HG03159 (cell line): ENCODE data around the gene TNFRSF11A.

Experiments
- ATAC-seq: cut with Tn5 transposase; IDR thresholded peaks from one replicate; pipeline ENCODE4 v1.9.1; 2021; ENCODE audit warnings: mild to moderate bottlenecking, moderate library complexity; ENCODE audit not compliant: unreplicated experiment

Gene TNFRSF11A

GRCh38 chr18:62407660-62408059 lies 82.5 kb downstream of the TNFRSF11A start:
- no peak for ATAC-seq

DNA sequence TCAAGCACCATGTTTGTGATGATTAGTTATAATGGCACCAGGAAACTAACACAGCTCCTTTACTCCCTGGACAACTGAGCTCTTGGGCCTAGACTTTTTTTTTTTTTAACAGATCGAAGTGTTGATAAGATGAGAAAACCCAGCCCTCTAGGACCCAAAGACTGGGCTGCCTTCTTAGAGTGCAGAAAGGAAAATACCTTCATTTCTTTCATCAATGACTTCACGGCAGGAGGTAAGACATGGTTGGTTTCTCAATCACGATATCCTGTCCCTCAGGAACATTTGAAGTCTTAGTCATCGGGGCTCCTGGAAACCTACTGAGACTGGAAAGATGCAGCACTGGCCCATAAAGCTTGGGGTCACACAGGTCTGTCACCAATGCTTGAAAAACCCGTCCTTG lies 84.7 kb downstream of the TNFRSF11A start:
- no peak for ATAC-seq

GRCh38 chr18:62412231-62412979 lies 87.3 kb downstream of the TNFRSF11A start:
- no peak for ATAC-seq

- ATAC-seq = no peak
Observed at GRCh38 chr18:62413206-62413605, 88.1 kb downstream of the TNFRSF11A start.

DNA sequence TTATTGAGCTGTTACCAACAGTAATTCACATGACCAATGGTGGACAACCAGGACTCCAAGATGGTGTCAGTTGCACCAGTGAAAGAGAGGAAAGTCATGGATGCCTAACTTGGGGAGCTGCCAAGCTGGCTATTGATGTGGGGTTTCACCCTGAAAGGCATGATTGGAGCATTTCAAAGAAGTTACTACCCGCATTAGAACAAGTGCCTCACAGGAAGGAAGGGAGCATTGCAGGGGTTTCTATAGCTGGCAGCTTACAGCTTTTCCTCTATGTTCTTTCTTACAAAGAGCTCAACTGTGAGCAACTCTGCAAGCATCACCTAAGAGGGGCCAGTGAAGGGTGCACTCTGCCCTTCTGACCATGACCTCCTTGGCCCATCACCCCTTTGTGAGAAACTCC lies 93.1 kb downstream of the TNFRSF11A start:
- ATAC-seq = no peak

DNA sequence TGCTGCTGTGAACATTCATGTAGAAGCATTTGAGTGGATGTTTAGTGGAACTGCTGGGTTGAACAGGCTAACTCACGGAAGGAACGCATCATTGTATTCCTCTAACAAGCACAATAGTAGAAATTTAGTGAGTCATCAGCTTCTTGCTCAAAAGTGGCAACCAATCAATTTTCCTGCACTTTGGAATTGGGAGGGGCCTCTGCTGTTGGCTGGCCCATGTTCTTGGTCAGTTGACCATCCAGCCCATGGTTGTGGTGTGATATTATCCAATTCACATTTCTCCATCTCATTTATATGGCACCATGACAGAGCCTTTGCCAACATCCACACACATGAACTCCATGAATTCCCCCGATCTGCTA lies 95.0 kb downstream of the TNFRSF11A start:
- no peak for ATAC-seq

GRCh38 chr18:62420513-62421209 lies 95.6 kb downstream of the TNFRSF11A start:
- ATAC-seq = peak; percentile 96

DNA sequence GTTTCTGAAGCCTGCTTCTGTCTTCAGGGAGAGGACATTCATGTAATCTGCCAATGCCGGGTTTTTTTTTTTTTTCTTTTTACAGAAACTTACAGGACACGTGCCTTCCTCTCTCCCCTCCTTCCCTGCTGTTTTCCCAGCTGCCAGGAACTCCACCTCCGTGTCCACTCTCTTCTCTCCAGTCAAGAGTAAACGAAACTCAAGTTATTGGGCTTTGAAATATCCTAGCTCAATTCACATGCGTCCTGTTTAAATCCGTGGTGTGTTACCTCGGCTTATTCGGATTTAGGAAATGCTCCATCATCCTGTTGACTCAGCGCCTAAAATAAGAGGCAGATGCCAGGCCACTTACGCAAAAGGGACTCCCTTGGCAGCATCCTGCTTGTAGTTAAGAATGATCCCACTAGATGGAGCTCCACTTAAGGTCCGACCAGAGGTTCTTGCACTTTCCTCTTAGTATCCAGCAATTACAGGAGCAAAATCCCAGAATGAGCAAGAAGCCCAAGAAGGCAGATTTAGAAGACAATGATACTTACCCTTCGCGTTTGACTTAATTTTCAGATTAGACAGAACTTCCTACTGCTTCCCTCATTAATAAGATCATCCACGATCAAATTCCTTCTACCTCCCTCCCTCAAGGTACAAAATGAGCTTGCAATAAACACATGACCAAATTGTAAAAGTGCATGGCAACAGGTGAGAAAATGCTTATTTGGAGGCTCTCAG lies 100.5 kb downstream of the TNFRSF11A start:
- peak; percentile 53 for ATAC-seq

GRCh38 chr18:62426191-62426488 lies 101.0 kb downstream of the TNFRSF11A start:
- ATAC-seq = no peak

- no peak for ATAC-seq
Observed at GRCh38 chr18:62432176-62432575, 107.1 kb downstream of the TNFRSF11A start.

- no peak for ATAC-seq
Observed at GRCh38 chr18:62434798-62435197, 109.7 kb downstream of the TNFRSF11A start.

DNA sequence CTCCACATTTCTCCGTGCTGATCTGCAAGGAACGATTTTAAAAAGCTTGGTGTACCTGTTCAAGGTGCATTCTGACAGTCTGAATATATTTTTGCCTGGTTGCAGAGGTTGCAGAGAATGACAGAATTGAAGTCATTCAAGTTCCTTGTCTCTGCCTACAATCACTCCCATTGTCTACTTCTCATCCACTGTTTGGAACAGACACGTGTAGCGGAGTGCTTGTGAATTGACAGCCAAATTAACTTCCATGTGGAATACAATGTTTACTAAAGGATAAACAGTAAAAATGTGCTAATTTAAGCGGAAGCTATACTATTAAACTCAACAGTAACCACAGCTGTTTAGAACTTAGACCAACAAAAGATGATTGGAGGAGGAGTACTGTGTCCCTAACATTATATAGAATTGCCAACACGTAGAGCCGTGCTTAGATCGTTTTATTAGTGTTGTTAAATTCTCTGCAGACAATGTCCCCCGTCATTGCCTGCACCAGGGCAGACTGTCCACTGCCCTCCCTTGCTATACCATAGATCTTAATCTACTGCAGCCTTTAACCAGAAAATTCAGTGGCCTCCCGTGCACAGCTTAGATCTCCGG lies 110.4 kb downstream of the TNFRSF11A start:
- ATAC-seq = no peak

- ATAC-seq = no peak
Observed at GRCh38 chr18:62436636-62437234, 111.6 kb downstream of the TNFRSF11A start.

DNA sequence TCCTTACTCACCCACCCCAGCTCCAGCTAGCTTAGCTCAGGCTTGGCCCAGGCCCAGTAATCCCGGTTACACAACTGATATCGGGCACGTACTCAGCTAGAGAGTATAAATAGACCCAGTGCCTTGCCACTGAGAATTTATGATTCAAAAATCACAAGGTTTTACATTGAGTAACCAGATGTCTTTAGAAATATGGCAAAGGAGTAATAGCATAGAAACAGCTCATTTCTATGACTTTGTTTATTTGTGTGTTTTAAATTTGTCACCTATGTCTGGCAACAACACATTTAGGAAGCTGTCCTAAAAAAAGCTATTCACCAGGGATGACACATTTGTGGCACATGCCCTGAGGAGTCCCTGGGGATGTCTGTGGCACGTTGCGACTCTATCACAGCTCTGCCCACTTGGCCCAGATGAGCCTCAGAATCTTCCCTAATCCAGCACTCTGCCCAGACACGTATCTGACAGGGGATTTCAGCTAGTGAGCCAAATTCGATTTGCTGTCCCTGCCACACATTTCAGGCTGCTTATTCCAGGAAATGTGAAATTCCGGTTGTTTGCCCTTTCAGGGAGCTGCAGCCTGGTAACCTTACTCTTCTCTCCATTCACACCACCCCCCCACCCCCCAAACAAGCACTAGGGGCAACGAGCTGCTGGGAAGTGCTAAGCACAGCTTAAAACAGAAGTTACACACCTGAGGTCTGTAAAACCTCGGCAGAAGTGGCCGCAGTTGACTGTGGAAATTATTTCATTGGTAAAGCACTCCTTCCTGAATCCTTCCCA lies 112.3 kb downstream of the TNFRSF11A start:
- no peak for ATAC-seq

GRCh38 chr18:62438018-62438329 lies 112.9 kb downstream of the TNFRSF11A start:
- no peak for ATAC-seq

DNA sequence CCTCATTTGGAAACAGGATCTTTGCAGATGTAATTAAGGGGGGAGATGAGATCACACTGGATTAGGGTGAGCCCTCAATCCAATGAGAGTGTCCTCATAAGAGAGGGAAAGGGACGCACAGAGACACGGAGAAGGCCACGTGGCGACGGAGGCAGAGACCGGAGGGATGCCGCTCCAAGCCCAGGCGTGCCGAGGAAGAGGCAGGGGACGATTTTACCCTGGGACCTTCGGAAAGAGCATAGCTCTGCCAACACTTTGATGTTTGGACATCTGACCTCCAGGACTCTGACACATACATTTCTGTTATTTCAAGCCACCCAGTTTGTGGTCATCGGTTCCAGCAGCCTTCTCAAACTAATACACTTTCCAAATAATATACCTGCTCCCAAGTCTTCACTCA lies 113.3 kb downstream of the TNFRSF11A start:
- no peak for ATAC-seq

DNA sequence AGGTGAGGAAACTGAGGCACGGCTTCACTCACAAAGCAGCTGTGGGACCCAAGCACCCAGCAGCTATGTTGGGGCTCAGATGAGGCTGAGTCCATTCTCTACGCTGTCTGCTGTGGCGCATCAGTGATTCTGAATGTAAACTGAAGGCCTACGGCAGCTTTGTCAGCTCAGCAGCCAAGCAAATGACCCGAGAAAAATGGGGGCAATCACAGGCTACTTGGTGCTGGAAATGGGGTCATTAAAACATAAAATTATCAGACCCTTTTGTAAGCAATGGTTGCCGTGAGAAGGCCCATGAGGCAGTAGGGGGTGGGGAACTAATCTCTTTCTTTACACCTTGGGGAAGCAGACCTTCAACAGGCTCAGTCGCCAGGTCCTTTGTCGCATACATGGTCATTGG lies 113.8 kb downstream of the TNFRSF11A start:
- ATAC-seq = no peak
